HepG2 (cell line): Measurements from ENCODE around the gene RSPH9. TPM values are rescaled to one million over a fixed set of nuclear protein-coding genes. Genes with fewer than 3 reads are reported as not detected.

ENCODE experiments used
- CEBPG ChIP-seq: IDR thresholded peaks from 2 replicates; pipeline ENCODE4 v1.6.1; 2016
- CENPT ChIP-seq: sonication (generic); formaldehyde crosslinking; IDR thresholded peaks from 2 replicates; pipeline ENCODE4 v1.8.0; 2022; ENCODE audit warnings: low read depth, mild to moderate bottlenecking, moderate library complexity, missing genetic modification reagents
- CHD2 ChIP-seq: IDR thresholded peaks from 2 replicates; pipeline ENCODE4 v1.6.1; 2011; ENCODE audit warnings: low read depth, low read length, improper control_type of control experiment
- DNMT1 ChIP-seq: sonication (generic); formaldehyde crosslinking; IDR thresholded peaks from 2 replicates; pipeline ENCODE4 v1.5.1; 2020; ENCODE audit warnings: mild to moderate bottlenecking, missing genetic modification reagents
- KDM6A ChIP-seq: IDR thresholded peaks from 2 replicates; pipeline ENCODE4 v1.6.1; 2016; ENCODE audit warnings: low read depth
- NFE2 ChIP-seq: sonication (generic); formaldehyde crosslinking; IDR thresholded peaks from 2 replicates; pipeline ENCODE4 v1.4.0; 2020; ENCODE audit warnings: missing genetic modification reagents
- REST ChIP-seq, 2 experiments: IDR thresholded peaks; 2 replicates each; pipeline ENCODE4 v1.6.1; 2011 to 2012; ENCODE audit warnings: low read length in 2 of 2, borderline replicate concordance in 1 of 2, low read depth in 1 of 2, mild to moderate bottlenecking in 1 of 2, moderate library complexity in 1 of 2
- TAF1 ChIP-seq: sonication (generic); formaldehyde crosslinking; IDR thresholded peaks from 2 replicates; pipeline ENCODE4 v1.4.0; 2020; ENCODE audit warnings: missing genetic modification reagents
- ZNF552 ChIP-seq: sonication (generic); formaldehyde crosslinking; IDR thresholded peaks from 2 replicates; pipeline ENCODE4 v1.9.0; 2022; ENCODE audit warnings: missing genetic modification reagents, mild to moderate bottlenecking, borderline replicate concordance
- ZNF790 ChIP-seq: sonication (generic); formaldehyde crosslinking; IDR thresholded peaks from 2 replicates; pipeline ENCODE4 v1.8.0; 2022; ENCODE audit warnings: missing genetic modification reagents, mild to moderate bottlenecking, borderline replicate concordance
- ZNF879 ChIP-seq: sonication (generic); formaldehyde crosslinking; IDR thresholded peaks from 2 replicates; pipeline ENCODE4 v1.8.1; 2023; ENCODE audit warnings: missing genetic modification reagents
- polyA plus RNA-seq, 8 experiments: library from polyadenylated mRNA; depleted of rRNA in 3 of 8; stranded (reverse) in 7 of 8; unstranded in 1 of 8; fragments of >200 nt; fragmentation: Illumina TruSeq in 4 of 8; extraction: Trizol in 4 of 8; gene quantifications; 2 replicates each; pipeline versions ENCODE4 v1.2.1 to v1.2.3, GENCODE V29; 2011 to 2016; ENCODE audit warnings: low read depth in 4 of 8, missing spikeins in 1 of 8, mixed read lengths in 1 of 8; ENCODE audit not compliant: insufficient read depth in 1 of 8
- total RNA-seq, 5 experiments: library from RNA; depleted of rRNA; stranded (reverse); fragments of >200 nt; fragmentation: Illumina TruSeq; extraction: Trizol; gene quantifications; 2 replicates each; pipeline ENCODE4 v1.2.3, GENCODE V29; 2016; ENCODE audit warnings: low read depth in 1 of 5
- TF ChIP-seq, protein P1 (sequence below): sonication (generic); formaldehyde crosslinking; IDR thresholded peaks from 2 replicates; pipeline ENCODE4 v1.8.0; 2022; ENCODE audit warnings: missing genetic modification reagents, low read depth, mild to moderate bottlenecking, borderline replicate concordance
- TF ChIP-seq, protein P2 (sequence below): sonication (generic); formaldehyde crosslinking; conservative IDR thresholded peaks from 2 replicates; pipeline ENCODE4 v1.4.0; 2020; ENCODE audit warnings: missing genetic modification reagents
- TF ChIP-seq, protein P3 (sequence below): fragments of 450-650 bp; IDR thresholded peaks from 2 replicates; pipeline ENCODE4 v1.6.1; 2017
- TF ChIP-seq, protein P4 (sequence below): IDR thresholded peaks from 2 replicates; pipeline ENCODE4 v1.6.1; 2016
- TF ChIP-seq, protein P5 (sequence below): sonication (generic); formaldehyde crosslinking; IDR thresholded peaks from 2 replicates; pipeline ENCODE4 v1.5.0; 2020; ENCODE audit warnings: mild to moderate bottlenecking, low read depth, missing genetic modification reagents, borderline replicate concordance
- TF ChIP-seq, protein P6 (sequence below): sonication (generic); formaldehyde crosslinking; IDR thresholded peaks from 2 replicates; pipeline ENCODE4 v1.5.1; 2020; ENCODE audit warnings: missing genetic modification reagents, mild to moderate bottlenecking, borderline replicate concordance

Gene RSPH9
- total and polyA plus RNA-seq, 2 of the 13 experiments (the other 11 are each of a cell fraction or from before 2014, with no cell fraction given), result 0.04 TPM; not detected in 1

- TF ChIP-seq, protein P1, sequence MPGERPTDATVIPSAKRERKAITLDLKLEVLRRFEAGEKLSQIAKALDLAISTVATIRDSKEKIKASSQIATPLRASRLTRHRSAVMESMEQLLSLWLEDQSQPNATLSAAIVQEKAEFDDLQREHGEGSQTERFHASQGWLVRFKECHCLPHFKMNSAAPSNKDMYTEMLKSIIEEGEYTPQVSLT (CRISPR knock-in tag), result no peak
- TF ChIP-seq CHD2 (no peak; the same call in 1 of the 2 replicates), CEBPG (CRISPR knock-in tag) (no peak), ZNF790 (CRISPR knock-in tag) (no peak), KDM6A (no peak), CENPT (CRISPR knock-in tag) (no peak), NFE2 (CRISPR knock-in tag) (no peak), TAF1 (CRISPR knock-in tag) (no peak), DNMT1 (no peak), ZNF552 (0 out of 2 replicates have a peak, but pooled peaks have one; percentile 27), REST (IDR thresholded peaks at IDR 0.05; ENCODE audit: borderline replicate concordance in 1 of 2, low read depth in 1 of 2, low read length in 2 of 2) (0 out of 4 replicates have a peak, but pooled peaks of 1 of the 2 experiments have one; percentile 19), ZNF879 (CRISPR knock-in tag) (no peak)
- TF ChIP-seq, protein P2, sequence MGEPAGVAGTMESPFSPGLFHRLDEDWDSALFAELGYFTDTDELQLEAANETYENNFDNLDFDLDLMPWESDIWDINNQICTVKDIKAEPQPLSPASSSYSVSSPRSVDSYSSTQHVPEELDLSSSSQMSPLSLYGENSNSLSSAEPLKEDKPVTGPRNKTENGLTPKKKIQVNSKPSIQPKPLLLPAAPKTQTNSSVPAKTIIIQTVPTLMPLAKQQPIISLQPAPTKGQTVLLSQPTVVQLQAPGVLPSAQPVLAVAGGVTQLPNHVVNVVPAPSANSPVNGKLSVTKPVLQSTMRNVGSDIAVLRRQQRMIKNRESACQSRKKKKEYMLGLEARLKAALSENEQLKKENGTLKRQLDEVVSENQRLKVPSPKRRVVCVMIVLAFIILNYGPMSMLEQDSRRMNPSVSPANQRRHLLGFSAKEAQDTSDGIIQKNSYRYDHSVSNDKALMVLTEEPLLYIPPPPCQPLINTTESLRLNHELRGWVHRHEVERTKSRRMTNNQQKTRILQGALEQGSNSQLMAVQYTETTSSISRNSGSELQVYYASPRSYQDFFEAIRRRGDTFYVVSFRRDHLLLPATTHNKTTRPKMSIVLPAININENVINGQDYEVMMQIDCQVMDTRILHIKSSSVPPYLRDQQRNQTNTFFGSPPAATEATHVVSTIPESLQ, result no peak
- TF ChIP-seq, protein P3, sequence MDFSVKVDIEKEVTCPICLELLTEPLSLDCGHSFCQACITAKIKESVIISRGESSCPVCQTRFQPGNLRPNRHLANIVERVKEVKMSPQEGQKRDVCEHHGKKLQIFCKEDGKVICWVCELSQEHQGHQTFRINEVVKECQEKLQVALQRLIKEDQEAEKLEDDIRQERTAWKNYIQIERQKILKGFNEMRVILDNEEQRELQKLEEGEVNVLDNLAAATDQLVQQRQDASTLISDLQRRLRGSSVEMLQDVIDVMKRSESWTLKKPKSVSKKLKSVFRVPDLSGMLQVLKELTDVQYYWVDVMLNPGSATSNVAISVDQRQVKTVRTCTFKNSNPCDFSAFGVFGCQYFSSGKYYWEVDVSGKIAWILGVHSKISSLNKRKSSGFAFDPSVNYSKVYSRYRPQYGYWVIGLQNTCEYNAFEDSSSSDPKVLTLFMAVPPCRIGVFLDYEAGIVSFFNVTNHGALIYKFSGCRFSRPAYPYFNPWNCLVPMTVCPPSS, result no peak
- TF ChIP-seq, protein P4, sequence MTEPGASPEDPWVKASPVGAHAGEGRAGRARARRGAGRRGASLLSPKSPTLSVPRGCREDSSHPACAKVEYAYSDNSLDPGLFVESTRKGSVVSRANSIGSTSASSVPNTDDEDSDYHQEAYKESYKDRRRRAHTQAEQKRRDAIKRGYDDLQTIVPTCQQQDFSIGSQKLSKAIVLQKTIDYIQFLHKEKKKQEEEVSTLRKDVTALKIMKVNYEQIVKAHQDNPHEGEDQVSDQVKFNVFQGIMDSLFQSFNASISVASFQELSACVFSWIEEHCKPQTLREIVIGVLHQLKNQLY (CRISPR knock-in tag), result no peak
- TF ChIP-seq, protein P5, sequence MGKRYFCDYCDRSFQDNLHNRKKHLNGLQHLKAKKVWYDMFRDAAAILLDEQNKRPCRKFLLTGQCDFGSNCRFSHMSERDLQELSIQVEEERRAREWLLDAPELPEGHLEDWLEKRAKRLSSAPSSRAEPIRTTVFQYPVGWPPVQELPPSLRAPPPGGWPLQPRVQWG (CRISPR knock-in tag), result no peak
- TF ChIP-seq, protein P6, sequence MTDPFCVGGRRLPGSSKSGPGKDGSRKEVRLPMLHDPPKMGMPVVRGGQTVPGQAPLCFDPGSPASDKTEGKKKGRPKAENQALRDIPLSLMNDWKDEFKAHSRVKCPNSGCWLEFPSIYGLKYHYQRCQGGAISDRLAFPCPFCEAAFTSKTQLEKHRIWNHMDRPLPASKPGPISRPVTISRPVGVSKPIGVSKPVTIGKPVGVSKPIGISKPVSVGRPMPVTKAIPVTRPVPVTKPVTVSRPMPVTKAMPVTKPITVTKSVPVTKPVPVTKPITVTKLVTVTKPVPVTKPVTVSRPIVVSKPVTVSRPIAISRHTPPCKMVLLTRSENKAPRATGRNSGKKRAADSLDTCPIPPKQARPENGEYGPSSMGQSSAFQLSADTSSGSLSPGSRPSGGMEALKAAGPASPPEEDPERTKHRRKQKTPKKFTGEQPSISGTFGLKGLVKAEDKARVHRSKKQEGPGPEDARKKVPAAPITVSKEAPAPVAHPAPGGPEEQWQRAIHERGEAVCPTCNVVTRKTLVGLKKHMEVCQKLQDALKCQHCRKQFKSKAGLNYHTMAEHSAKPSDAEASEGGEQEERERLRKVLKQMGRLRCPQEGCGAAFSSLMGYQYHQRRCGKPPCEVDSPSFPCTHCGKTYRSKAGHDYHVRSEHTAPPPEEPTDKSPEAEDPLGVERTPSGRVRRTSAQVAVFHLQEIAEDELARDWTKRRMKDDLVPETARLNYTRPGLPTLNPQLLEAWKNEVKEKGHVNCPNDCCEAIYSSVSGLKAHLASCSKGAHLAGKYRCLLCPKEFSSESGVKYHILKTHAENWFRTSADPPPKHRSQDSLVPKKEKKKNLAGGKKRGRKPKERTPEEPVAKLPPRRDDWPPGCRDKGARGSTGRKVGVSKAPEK (CRISPR knock-in tag), result no peak
These were observed 58.0 kb downstream of the RSPH9 start (continued) for GRCh38 chr6:43702534-43703440.
